ENCODE measurements around the gene PDE3B.
"Not testable (repeated sequence)": the region's sequence is repeated elsewhere in the genome, so short reads cannot be mapped to it uniquely, and the experiment has no call there.

The PDE3B gene

GRCh38 chr11:14789879-14790484 lies 146.4 kb downstream of the PDE3B start:
- Mint-ChIP-seq H3K36me3 (ENCODE audit: low read depth) (no peaks in the 10 kb centered on the region), H3K9me3 (no peaks in the 10 kb centered on the region), H3K27ac (no peak overlapping the region), H3K27me3 (no peaks in the 10 kb centered on the region), H3K4me3 (no peak overlapping the region), H3K4me1 (ENCODE audit: low read depth) (no peaks in the 10 kb centered on the region)
- intact Hi-C loops (cut with micrococcal nuclease), result loop anchor here (1.0 to 5.0 kb wide), 3 partner anchors 117 to 287 kb away; no protein-coding TSS in a partner anchor

- Mint-ChIP-seq H3K36me3 (ENCODE audit: low read depth) (peaks cover 12% of the 10 kb centered on the region), H3K27ac (no peak overlapping the region), H3K27me3 (no peaks in the 10 kb centered on the region), H3K9me3 (no peaks in the 10 kb centered on the region), H3K4me3 (no peak overlapping the region), H3K4me1 (ENCODE audit: low read depth) (peaks cover 6% of the 10 kb centered on the region)
- intact Hi-C loops (cut with micrococcal nuclease), result loop anchor here (5.0 kb wide), 1 partner anchor 284 kb away; no protein-coding TSS in a partner anchor
Measured at GRCh38 chr11:14793546-14793945, 149.9 kb downstream of the PDE3B start.

- H3K27me3 Mint-ChIP-seq; H3K4me3 Mint-ChIP-seq; H3K27ac Mint-ChIP-seq; intact Hi-C loops (cut with micrococcal nuclease); H3K9me3 Mint-ChIP-seq: not testable (repeated sequence)
- peaks cover 13% of the 10 kb centered on the region for H3K36me3 Mint-ChIP-seq (ENCODE audit: low read depth)
- peaks cover 15% of the 10 kb centered on the region for H3K4me1 Mint-ChIP-seq (ENCODE audit: low read depth)
Measured at GRCh38 chr11:14796028-14796427, 152.4 kb downstream of the PDE3B start.

- intact Hi-C loops (cut with micrococcal nuclease), result no loop called here
- peaks cover 23% of the 10 kb centered on the region for H3K36me3 Mint-ChIP-seq (ENCODE audit: low read depth)
- no peaks in the 10 kb centered on the region for H3K27me3 Mint-ChIP-seq
- H3K4me3 Mint-ChIP-seq, result no peak overlapping the region
- peaks cover 6% of the 10 kb centered on the region for H3K4me1 Mint-ChIP-seq (ENCODE audit: low read depth)
- H3K9me3 Mint-ChIP-seq, result no peaks in the 10 kb centered on the region
- H3K27ac Mint-ChIP-seq, result no peak overlapping the region
Measured at GRCh38 chr11:14803846-14804245, 160.2 kb downstream of the PDE3B start.

- no peaks in the 10 kb centered on the region for H3K4me1 Mint-ChIP-seq (ENCODE audit: low read depth)
- no peak overlapping the region for H3K4me3 Mint-ChIP-seq
- no peaks in the 10 kb centered on the region for H3K9me3 Mint-ChIP-seq
- H3K27ac Mint-ChIP-seq, result no peak overlapping the region
- H3K27me3 Mint-ChIP-seq, result no peaks in the 10 kb centered on the region
- peaks cover 22% of the 10 kb centered on the region for H3K36me3 Mint-ChIP-seq (ENCODE audit: low read depth)
- intact Hi-C loops (cut with micrococcal nuclease), result no loop called here
Measured at GRCh38 chr11:14809466-14809865, 165.9 kb downstream of the PDE3B start.

- Mint-ChIP-seq H3K4me3 (no peak overlapping the region), H3K9me3 (no peaks in the 10 kb centered on the region), H3K4me1 (ENCODE audit: low read depth) (no peaks in the 10 kb centered on the region), H3K36me3 (ENCODE audit: low read depth) (no peaks in the 10 kb centered on the region), H3K27ac (no peak overlapping the region), H3K27me3 (no peaks in the 10 kb centered on the region)
- intact Hi-C loops (cut with micrococcal nuclease), result no loop called here
Measured at GRCh38 chr11:14812757-14813156, 169.2 kb downstream of the PDE3B start.

GRCh38 chr11:14813516-14813915 lies 169.9 kb downstream of the PDE3B start:
- H3K4me3 Mint-ChIP-seq, result no peak overlapping the region
- no peaks in the 10 kb centered on the region for H3K4me1 Mint-ChIP-seq (ENCODE audit: low read depth)
- no peaks in the 10 kb centered on the region for H3K36me3 Mint-ChIP-seq (ENCODE audit: low read depth)
- H3K9me3 Mint-ChIP-seq, result no peaks in the 10 kb centered on the region
- no peaks in the 10 kb centered on the region for H3K27me3 Mint-ChIP-seq
- H3K27ac Mint-ChIP-seq, result no peak overlapping the region
- intact Hi-C loops (cut with micrococcal nuclease), result no loop called here

GRCh38 chr11:14818779-14819178 lies 175.2 kb downstream of the PDE3B start:
- intact Hi-C loops (cut with micrococcal nuclease), result no loop called here
- Mint-ChIP-seq H3K4me3 (no peak overlapping the region), H3K4me1 (ENCODE audit: low read depth) (no peaks in the 10 kb centered on the region), H3K27ac (no peak overlapping the region), H3K36me3 (ENCODE audit: low read depth) (peaks cover 17% of the 10 kb centered on the region), H3K27me3 (no peaks in the 10 kb centered on the region), H3K9me3 (no peaks in the 10 kb centered on the region)

- Mint-ChIP-seq H3K4me1 (ENCODE audit: low read depth) (no peaks in the 10 kb centered on the region), H3K36me3 (ENCODE audit: low read depth) (peaks cover 25% of the 10 kb centered on the region), H3K4me3 (no peak overlapping the region), H3K9me3 (peaks cover 3% of the 10 kb centered on the region), H3K27ac (no peak overlapping the region), H3K27me3 (no peaks in the 10 kb centered on the region)
- intact Hi-C loops (cut with micrococcal nuclease), result no loop called here
Measured at GRCh38 chr11:14819596-14819995, 176.0 kb downstream of the PDE3B start.

- H3K27ac Mint-ChIP-seq, result no peak overlapping the region
- intact Hi-C loops (cut with micrococcal nuclease), result no loop called here
- H3K4me1 Mint-ChIP-seq (ENCODE audit: low read depth), result no peaks in the 10 kb centered on the region
- peaks cover 26% of the 10 kb centered on the region for H3K36me3 Mint-ChIP-seq (ENCODE audit: low read depth)
- no peaks in the 10 kb centered on the region for H3K27me3 Mint-ChIP-seq
- H3K4me3 Mint-ChIP-seq, result no peak overlapping the region
- peaks cover 17% of the 10 kb centered on the region for H3K9me3 Mint-ChIP-seq
Measured at GRCh38 chr11:14821031-14821430, 177.4 kb downstream of the PDE3B start.

GRCh38 chr11:14826600-14826999 lies 183.0 kb downstream of the PDE3B start:
- H3K4me3 Mint-ChIP-seq, result no peak overlapping the region
- intact Hi-C loops (cut with micrococcal nuclease), result no loop called here
- peaks cover 25% of the 10 kb centered on the region for H3K9me3 Mint-ChIP-seq
- no peaks in the 10 kb centered on the region for H3K4me1 Mint-ChIP-seq (ENCODE audit: low read depth)
- no peaks in the 10 kb centered on the region for H3K27me3 Mint-ChIP-seq
- peaks cover 26% of the 10 kb centered on the region for H3K36me3 Mint-ChIP-seq (ENCODE audit: low read depth)
- H3K27ac Mint-ChIP-seq, result no peak overlapping the region

- intact Hi-C loops (cut with micrococcal nuclease), result no loop called here
- Mint-ChIP-seq H3K9me3 (no peaks in the 10 kb centered on the region), H3K4me1 (ENCODE audit: low read depth) (no peaks in the 10 kb centered on the region), H3K4me3 (no peak overlapping the region), H3K36me3 (ENCODE audit: low read depth) (peaks cover 11% of the 10 kb centered on the region), H3K27me3 (no peaks in the 10 kb centered on the region), H3K27ac (no peak overlapping the region)
Measured at GRCh38 chr11:14835496-14836492, 192.2 kb downstream of the PDE3B start.

- intact Hi-C loops (cut with micrococcal nuclease), result no loop called here
- no peak overlapping the region for H3K4me3 Mint-ChIP-seq
- H3K9me3 Mint-ChIP-seq, result peaks cover 9% of the 10 kb centered on the region
- H3K4me1 Mint-ChIP-seq (ENCODE audit: low read depth), result no peaks in the 10 kb centered on the region
- no peaks in the 10 kb centered on the region for H3K27me3 Mint-ChIP-seq
- no peak overlapping the region for H3K27ac Mint-ChIP-seq
- H3K36me3 Mint-ChIP-seq (ENCODE audit: low read depth), result peaks cover 24% of the 10 kb centered on the region
Measured at GRCh38 chr11:14842002-14842401, 198.4 kb downstream of the PDE3B start.

- Mint-ChIP-seq H3K36me3 (ENCODE audit: low read depth) (no peaks in the 10 kb centered on the region), H3K27ac (no peak overlapping the region), H3K9me3 (no peaks in the 10 kb centered on the region), H3K27me3 (no peaks in the 10 kb centered on the region), H3K4me3 (no peak overlapping the region), H3K4me1 (ENCODE audit: low read depth) (no peaks in the 10 kb centered on the region)
- intact Hi-C loops (cut with micrococcal nuclease), result no loop called here
Measured at GRCh38 chr11:14852571-14853177, 209.1 kb downstream of the PDE3B start.

Measured in dendritic cell treated with granulocyte-macrophage colony-stimulating factor and Interleukin-4, amounts not matched to agents 40 ng/mL and 50 ng/mL, for 4 days (primary cell).